BJ (cell line): Measurements from ENCODE around the gene UNC45B. TPM values are rescaled to one million over a fixed set of nuclear protein-coding genes. Genes with fewer than 3 reads are reported as not detected.
"Not testable (repeated sequence)": the region's sequence is repeated elsewhere in the genome, so short reads cannot be mapped to it uniquely, and the experiment has no call there.

Experiments
- CTCF ChIA-PET: fragments of 350-600 bp; formaldehyde crosslinking; extraction: SDS; loops from one replicate; lab custom pipeline; 2021; ENCODE audit warnings: antibody characterized with exemption, inconsistent platforms; lab: Yijun Ruan, JAX
- POLR2A ChIA-PET: fragments of 300-600 bp; sonication (Branson Sonifier 250); formaldehyde crosslinking; extraction: SDS; loops from one replicate; lab custom pipeline; 2021; ENCODE audit warnings: antibody characterized with exemption; lab: Charles Lee
- DNase-seq: peaks from one replicate; pipeline ENCODE4 v3.0.0-alpha.2; 2011; ENCODE audit warnings: low read depth
- H3K27me3 ChIP-seq: 2 replicates; pipeline ENCODE4 v1.6.0; 2011; ENCODE audit warnings: low read length; ENCODE audit not compliant: control insufficient read depth, insufficient read depth
- H3K36me3 ChIP-seq: 2 replicates; pipeline ENCODE4 v1.5.1; 2011; ENCODE audit warnings: low read length; ENCODE audit not compliant: control insufficient read depth, insufficient read depth
- H3K4me3 ChIP-seq: 2 replicates; pipeline ENCODE4 v1.5.1; 2011; ENCODE audit warnings: low read depth, mild to moderate bottlenecking, control low read depth, low read length
- polyA plus RNA-seq: library from polyadenylated mRNA; depleted of rRNA; stranded (reverse); fragments of >200 nt; gene quantifications from 2 replicates; pipeline ENCODE4 v1.2.3, GENCODE V29; 2011
- TF ChIP-seq, protein P1 (sequence below): IDR thresholded peaks from 2 replicates; pipeline ENCODE4 v1.5.1; 2011; ENCODE audit warnings: low read depth, mild to moderate bottlenecking, control low read depth, inconsistent platforms, low read length, moderate library complexity; ENCODE audit not compliant: insufficient read depth

UNC45B gene
- polyA plus RNA-seq, 1 experiment, result not detected

DNA sequence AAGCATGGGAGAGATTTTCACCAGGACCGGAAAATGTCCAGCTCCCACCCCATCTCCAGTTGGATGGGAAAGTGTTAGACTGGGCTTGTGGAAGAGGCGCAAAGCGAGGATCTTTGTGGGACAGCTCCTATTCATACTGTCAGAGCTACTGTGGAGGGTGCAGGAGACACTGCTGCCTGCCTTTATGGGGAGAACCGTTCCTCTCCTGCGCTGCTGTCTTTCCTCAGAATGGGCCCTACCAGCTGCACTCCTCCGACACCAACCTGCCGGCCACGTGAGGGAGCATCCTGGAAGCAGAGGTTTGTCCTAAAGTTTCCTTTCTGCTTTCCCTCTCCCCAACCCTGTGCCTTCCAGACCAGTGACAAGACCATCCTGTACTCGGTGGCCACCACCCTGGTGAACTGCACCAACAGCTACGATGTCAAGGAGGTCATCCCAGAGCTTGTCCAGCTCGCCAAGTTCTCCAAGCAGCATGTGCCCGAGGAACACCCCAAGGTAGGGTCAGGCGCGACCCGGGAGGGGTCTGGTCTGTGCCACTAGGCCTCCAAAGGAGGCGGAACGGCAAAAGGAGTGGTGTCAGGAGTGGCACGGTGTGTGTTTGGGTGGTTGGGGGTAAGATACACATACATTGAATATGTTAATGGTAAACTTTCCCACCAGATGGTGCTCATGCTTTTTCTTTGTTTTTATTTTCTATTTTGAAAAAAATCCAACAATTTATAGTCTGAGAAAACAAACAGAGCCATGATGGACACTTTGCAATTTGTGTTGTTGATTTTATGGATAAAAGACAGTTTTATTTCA is 23.6 kb downstream of the UNC45B start:
- Histone ChIP-seq H3K27me3 (peaks cover 3% of the 10 kb centered on the region), H3K36me3 (no peaks in the 10 kb centered on the region), H3K4me3 (no peak overlapping the region)
- ChIA-PET POLR2A (no interaction called here), CTCF (interaction anchor here (0.7 to 3.0 kb wide), 10 partner anchors 11 to 388 kb away, joined by 3 to 31 read pairs (median 4); partner anchors contain the start of gene SLFN12L)
- TF ChIP-seq, protein P1, sequence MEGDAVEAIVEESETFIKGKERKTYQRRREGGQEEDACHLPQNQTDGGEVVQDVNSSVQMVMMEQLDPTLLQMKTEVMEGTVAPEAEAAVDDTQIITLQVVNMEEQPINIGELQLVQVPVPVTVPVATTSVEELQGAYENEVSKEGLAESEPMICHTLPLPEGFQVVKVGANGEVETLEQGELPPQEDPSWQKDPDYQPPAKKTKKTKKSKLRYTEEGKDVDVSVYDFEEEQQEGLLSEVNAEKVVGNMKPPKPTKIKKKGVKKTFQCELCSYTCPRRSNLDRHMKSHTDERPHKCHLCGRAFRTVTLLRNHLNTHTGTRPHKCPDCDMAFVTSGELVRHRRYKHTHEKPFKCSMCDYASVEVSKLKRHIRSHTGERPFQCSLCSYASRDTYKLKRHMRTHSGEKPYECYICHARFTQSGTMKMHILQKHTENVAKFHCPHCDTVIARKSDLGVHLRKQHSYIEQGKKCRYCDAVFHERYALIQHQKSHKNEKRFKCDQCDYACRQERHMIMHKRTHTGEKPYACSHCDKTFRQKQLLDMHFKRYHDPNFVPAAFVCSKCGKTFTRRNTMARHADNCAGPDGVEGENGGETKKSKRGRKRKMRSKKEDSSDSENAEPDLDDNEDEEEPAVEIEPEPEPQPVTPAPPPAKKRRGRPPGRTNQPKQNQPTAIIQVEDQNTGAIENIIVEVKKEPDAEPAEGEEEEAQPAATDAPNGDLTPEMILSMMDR, result peak; percentile 23; the same call in 1 of the 2 replicates
- no peak for DNase-seq

DNA sequence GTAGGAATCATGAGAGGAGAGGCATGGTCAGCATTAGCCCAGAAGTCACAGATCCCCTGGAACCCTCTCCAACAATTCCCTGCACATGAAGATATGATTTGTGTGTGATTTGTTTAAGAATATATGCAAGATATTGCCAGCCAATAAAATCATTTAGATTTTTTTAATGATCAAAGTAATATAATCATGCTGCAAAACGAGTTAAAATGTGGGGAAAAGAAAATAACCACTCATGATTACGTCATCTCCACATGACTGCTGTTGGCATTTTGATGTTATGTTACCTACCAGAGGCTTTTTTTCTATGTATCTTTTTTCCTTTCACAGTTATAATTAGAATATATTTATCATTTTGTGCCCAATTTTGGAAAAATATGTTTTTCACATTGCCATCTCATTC is 24.2 kb downstream of the UNC45B start:
- Histone ChIP-seq H3K4me3 (no peak overlapping the region), H3K36me3 (no peaks in the 10 kb centered on the region), H3K27me3 (peaks cover 3% of the 10 kb centered on the region)
- POLR2A ChIA-PET, result no interaction called here
- DNase-seq, result no peak
- CTCF ChIA-PET, result interaction anchor here (1.0 to 3.0 kb wide), 9 partner anchors 126 to 371 kb away, joined by 3 to 31 read pairs (median 4); partner anchors contain the start of gene SLFN12L
- TF ChIP-seq, protein P1, result no peak

GRCh38 chr17:35172321-35172720 is 24.7 kb downstream of the UNC45B start:
- H3K4me3 ChIP-seq, DNase-seq, POLR2A ChIA-PET, H3K27me3 ChIP-seq, H3K36me3 ChIP-seq: not testable (repeated sequence)
- CTCF ChIA-PET, result interaction anchor here (0.8 to 1.3 kb wide), 4 partner anchors 125 to 370 kb away, joined by 3 to 7 read pairs (median 3); no protein-coding TSS in a partner anchor

GRCh38 chr17:35174835-35175334 is 27.3 kb downstream of the UNC45B start:
- TF ChIP-seq, protein P1, result no peak
- ChIA-PET POLR2A (no interaction called here), CTCF (interaction anchor here (0.6 to 1.7 kb wide), 4 partner anchors 76 to 364 kb away, joined by 3 to 5 read pairs (median 4); no protein-coding TSS in a partner anchor)
- Histone ChIP-seq H3K27me3 (peaks cover 3% of the 10 kb centered on the region), H3K36me3 (no peaks in the 10 kb centered on the region), H3K4me3 (no peak overlapping the region)
- no peak for DNase-seq

DNA sequence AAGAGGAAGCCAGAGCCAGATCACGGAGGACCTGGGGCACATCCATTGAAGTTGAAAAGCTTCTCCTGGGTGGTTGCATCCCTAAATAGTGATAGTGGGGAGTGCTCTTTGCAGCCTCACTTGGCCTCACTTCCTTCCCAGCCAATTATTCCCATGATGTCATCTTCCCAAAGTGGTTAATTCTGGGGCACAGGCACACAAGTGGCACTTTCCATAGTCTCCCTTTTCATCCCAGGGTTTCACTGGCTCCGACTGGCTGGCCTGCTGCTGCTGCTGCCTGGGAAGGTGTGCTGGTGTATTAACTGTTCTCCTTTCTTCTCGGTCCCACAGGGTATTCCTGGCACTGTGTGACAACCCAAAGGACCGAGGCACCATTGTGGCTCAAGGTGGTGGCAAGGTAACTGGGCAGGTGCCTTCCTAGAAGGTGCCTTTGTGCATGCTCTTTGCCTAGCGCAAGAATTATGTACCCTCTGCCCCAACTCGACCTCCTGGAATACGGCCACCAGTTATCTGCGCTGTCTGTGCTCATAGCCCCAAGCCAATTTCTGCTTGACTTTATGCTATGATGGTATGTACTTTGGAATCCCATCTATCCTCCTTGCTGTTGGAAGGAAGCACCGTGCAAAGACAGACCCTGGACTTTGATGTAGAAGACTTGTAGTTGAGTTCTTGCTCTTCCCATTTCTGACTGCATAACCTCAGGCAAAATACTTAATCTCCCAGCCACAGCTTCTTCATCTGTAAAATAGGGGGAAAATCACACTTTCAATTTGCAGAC is 28.2 kb downstream of the UNC45B start:
- H3K36me3 ChIP-seq, result no peaks in the 10 kb centered on the region
- H3K27me3 ChIP-seq, result peaks cover 3% of the 10 kb centered on the region
- TF ChIP-seq, protein P1, result no peak
- DNase-seq, result no peak
- CTCF ChIA-PET, result interaction anchor here (1.3 to 1.7 kb wide), 2 partner anchors 357 to 364 kb away, joined by 3 to 5 read pairs; no protein-coding TSS in a partner anchor
- POLR2A ChIA-PET, result no interaction called here
- no peak overlapping the region for H3K4me3 ChIP-seq
